ENCODE data around the gene SIKE1. TPM values are rescaled to one million over a fixed set of nuclear protein-coding genes. Genes with fewer than 3 reads are reported as not detected.
"Not testable (repeated sequence)": the region's sequence is repeated elsewhere in the genome, so short reads cannot be mapped to it uniquely, and the experiment has no call there.

Gene SIKE1
- polyA plus RNA-seq, 2 of the 4 experiments (the other 2 are of a cell fraction) = 17.8 to 28.7 TPM

GRCh38 chr1:114755006-114755931 lies 25.2 kb downstream of the SIKE1 start:
- peak overlapping the region; percentile 91 for H3K4me2 ChIP-seq
- WGBS (ENCODE audit: missing lambda C conversion rate) = 70% methylated on average over 7 of the region's 7 CpGs
- no peaks in the 10 kb centered on the region for H3K9me3 ChIP-seq
- H3K4me1 ChIP-seq = peaks cover 32% of the 10 kb centered on the region; the same call in 2 of the 3 replicates
- CTCF ChIA-PET = no interaction called here
- POLR2A ChIA-PET = no interaction called here
- DNase-seq (ENCODE audit: low read depth in 1 of 2, low spot score in 1 of 2) (no peak), ATAC-seq (no peak), FAIRE-seq (no peak)
- H3K4me3 ChIP-seq = no peak overlapping the region
- no peak overlapping the region for H3K27ac ChIP-seq
- TF ChIP-seq PBX3 (IDR thresholded peaks at IDR 0.05) (no peak), CEBPB (IDR thresholded peaks at IDR 0.05) (no peak), TFCP2L1 (CRISPR knock-in tag; IDR thresholded peaks at IDR 0.05) (no peak), MAX (IDR thresholded peaks at IDR 0.05) (no peak), HES2 (IDR thresholded peaks at IDR 0.05) (no peak), HOXB13 (CRISPR knock-in tag; IDR thresholded peaks at IDR 0.05; ENCODE audit: low read depth) (no peak), GATA3 (IDR thresholded peaks at IDR 0.05; ENCODE audit: borderline replicate concordance) (no peak), CBX2 (IDR thresholded peaks at IDR 0.05; ENCODE audit: borderline replicate concordance, low read depth) (no peak), ZFP36 (IDR thresholded peaks at IDR 0.05; ENCODE audit: borderline replicate concordance, partially characterized antibody) (no peak), FOXS1 (CRISPR knock-in tag; IDR thresholded peaks at IDR 0.05) (no peak), JUN (IDR thresholded peaks at IDR 0.05) (no peak), ATOH8 (CRISPR knock-in tag; IDR thresholded peaks at IDR 0.05; ENCODE audit: low read depth) (no peak)

GRCh38 chr1:114753702-114754101 lies 26.8 kb downstream of the SIKE1 start:
- peaks cover 32% of the 10 kb centered on the region; the same call in 2 of the 3 replicates for H3K4me1 ChIP-seq
- FAIRE-seq; POLR2A ChIA-PET; H3K4me3 ChIP-seq; DNase-seq (ENCODE audit: low read depth in 1 of 2, low spot score in 1 of 2); ATAC-seq; H3K9me3 ChIP-seq; H3K27ac ChIP-seq; H3K4me2 ChIP-seq: not testable (repeated sequence)
- 93% methylated on average over 6 of the region's 6 CpGs for WGBS (ENCODE audit: missing lambda C conversion rate)
- CTCF ChIA-PET = interaction anchor here (1.2 kb wide), 1 partner anchor 407 kb away, joined by 3 read pairs; no protein-coding TSS in a partner anchor

- no peaks in the 10 kb centered on the region for H3K9me3 ChIP-seq
- no peak for TF ChIP-seq MYC (IDR thresholded peaks at IDR 0.05; ENCODE audit: borderline replicate concordance, low read length)
- TF ChIP-seq SMC3 (IDR thresholded peaks at IDR 0.05) = no peak
- TF ChIP-seq BCL3 (IDR thresholded peaks at IDR 0.05) = no peak
- TF ChIP-seq TP53 (CRISPR knock-in tag; IDR thresholded peaks at IDR 0.05) = no peak
- TF ChIP-seq CHD4 (IDR thresholded peaks at IDR 0.05; ENCODE audit: borderline replicate concordance) = no peak
- no peak for TF ChIP-seq RFX5 (IDR thresholded peaks at IDR 0.05)
- no peak for TF ChIP-seq SREBF2 (IDR thresholded peaks at IDR 0.05)
- no peak for TF ChIP-seq EHMT2 (IDR thresholded peaks at IDR 0.05; ENCODE audit: low read depth)
- no peak for TF ChIP-seq NFE2L2 (conservative IDR thresholded peaks at IDR 0.05; ENCODE audit: low read length)
- no peak for TF ChIP-seq GATA3 (IDR thresholded peaks at IDR 0.05; ENCODE audit: borderline replicate concordance)
- no peak for TF ChIP-seq PBX3 (IDR thresholded peaks at IDR 0.05)
- TF ChIP-seq EHF (CRISPR knock-in tag; IDR thresholded peaks at IDR 0.05) = no peak
- TF ChIP-seq MAX (IDR thresholded peaks at IDR 0.05) = no peak
- no peak for TF ChIP-seq NR3C1 (IDR thresholded peaks at IDR 0.05)
- no peak for TF ChIP-seq CEBPB (IDR thresholded peaks at IDR 0.05)
- no peak for TF ChIP-seq USF2 (IDR thresholded peaks at IDR 0.05)
- ChIA-PET POLR2A (no interaction called here), CTCF (interaction anchor here (1.2 kb wide), 1 partner anchor 407 kb away, joined by 3 read pairs; no protein-coding TSS in a partner anchor)
- FAIRE-seq = no peak
- H3K4me3 ChIP-seq = no peak overlapping the region
- DNase-seq (ENCODE audit: low read depth in 1 of 2, low spot score in 1 of 2) = no peak
- 82% methylated on average over 4 of the region's 4 CpGs for WGBS (ENCODE audit: missing lambda C conversion rate)
- H3K4me1 ChIP-seq = peaks cover 28% of the 10 kb centered on the region; the same call in 2 of the 3 replicates
- no peak for ATAC-seq
- H3K4me2 ChIP-seq = no peak overlapping the region
- H3K27ac ChIP-seq = no peak overlapping the region
These were observed 27.3 kb downstream of the SIKE1 start for GRCh38 chr1:114753143-114753542.

Measured in A549 (cell line).